ENCODE data around the gene EPS8L3. TPM values are rescaled to one million over a fixed set of nuclear protein-coding genes. Genes with fewer than 3 reads are reported as not detected.
"Not testable (repeated sequence)": the region's sequence is repeated elsewhere in the genome, so short reads cannot be mapped to it uniquely, and the experiment has no call there.

EPS8L3 gene
- total and polyA plus RNA-seq, 9 donors, result 0.12 to 7.4 (median 2.4) TPM; not detected in 6

DNA sequence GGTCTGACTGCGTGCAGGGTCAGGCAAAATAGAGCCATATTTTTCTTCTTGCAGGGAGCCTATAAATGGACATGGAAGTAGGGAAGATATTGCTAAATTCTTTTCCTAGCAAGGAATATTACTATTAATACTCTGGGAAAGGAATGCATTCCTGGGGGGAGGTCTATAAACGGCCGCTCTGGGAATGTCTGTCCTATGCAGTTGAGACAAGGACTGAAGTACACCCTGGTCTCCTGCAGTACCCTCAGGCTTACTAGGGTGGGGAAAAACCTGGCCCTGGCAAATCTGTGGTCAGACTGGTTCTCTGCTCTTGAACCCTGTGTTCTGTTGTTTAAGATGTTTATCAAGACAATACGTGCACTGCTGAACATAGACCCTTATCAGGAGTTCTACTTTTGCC, 54.8 kb downstream of the EPS8L3 start:
- 80% methylated on average over 1 of the region's 4 CpGs for whole genome bisulfite sequencing (ENCODE audit: insufficient coverage)
- not testable (repeated sequence) for H3K27ac ChIP-seq (ENCODE audit: low read length); H3K9me3 ChIP-seq (replicated peaks; ENCODE audit: control insufficient read depth, low read depth, low read length); H3K36me3 ChIP-seq (ENCODE audit: control insufficient read depth, insufficient read depth, low read length); DNase-seq; H3K4me3 ChIP-seq (ENCODE audit: low read length); H3K4me1 ChIP-seq (ENCODE audit: control insufficient read depth, insufficient read depth, low read length); H3K27me3 ChIP-seq (ENCODE audit: control insufficient read depth, insufficient read depth, low read length)

- Histone ChIP-seq H3K4me1 (ENCODE audit: control insufficient read depth, insufficient read depth, low read length) (no peaks in the 10 kb centered on the region), H3K27me3 (ENCODE audit: control insufficient read depth, insufficient read depth, low read length) (no peaks in the 10 kb centered on the region)
- WGBS (ENCODE audit: insufficient coverage), result 98% methylated on average over 4 of the region's 4 CpGs
Observed at GRCh38 chr1:109705411-109705810, 58.3 kb downstream of the EPS8L3 start.

DNA sequence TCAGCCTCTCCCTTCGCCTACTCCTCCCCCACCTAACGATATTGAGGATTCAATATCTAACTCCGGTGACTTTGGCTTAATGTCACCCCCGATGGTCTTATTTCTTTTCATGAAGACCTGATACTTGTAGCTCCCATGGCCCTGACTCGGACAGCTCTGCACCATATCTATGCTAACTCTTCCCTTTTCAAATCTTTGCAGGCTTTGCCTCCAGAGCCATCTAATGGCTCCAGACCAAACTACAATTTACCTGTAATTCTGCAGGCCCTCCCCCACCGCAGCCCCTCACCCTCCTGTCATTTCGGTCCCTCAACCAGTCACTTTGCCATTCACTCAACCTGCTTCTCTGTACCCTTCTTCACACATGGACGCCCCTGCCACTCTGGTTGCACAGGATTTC, 59.5 kb downstream of the EPS8L3 start:
- H3K4me1 ChIP-seq (ENCODE audit: control insufficient read depth, insufficient read depth, low read length), result no peaks in the 10 kb centered on the region
- no peak overlapping the region for H3K27ac ChIP-seq (ENCODE audit: low read length)
- H3K9me3 ChIP-seq (replicated peaks; ENCODE audit: control insufficient read depth, low read depth, low read length), result peaks cover 6% of the 10 kb centered on the region
- no peaks in the 10 kb centered on the region for H3K36me3 ChIP-seq (ENCODE audit: control insufficient read depth, insufficient read depth, low read length)
- DNase-seq, result no peak
- H3K27me3 ChIP-seq (ENCODE audit: control insufficient read depth, insufficient read depth, low read length), result no peaks in the 10 kb centered on the region
- H3K4me3 ChIP-seq (ENCODE audit: low read length), result no peak overlapping the region
- 77% methylated on average over 8 of the region's 8 CpGs for WGBS (ENCODE audit: insufficient coverage)

More at GRCh38 chr1:109705411-109705810, 58.3 kb downstream of the EPS8L3 start:
- no peak overlapping the region for H3K4me3 ChIP-seq (ENCODE audit: low read length)
- DNase-seq, result no peak
- no peaks in the 10 kb centered on the region for H3K36me3 ChIP-seq (ENCODE audit: control insufficient read depth, insufficient read depth, low read length)
- H3K9me3 ChIP-seq (replicated peaks; ENCODE audit: control insufficient read depth, low read depth, low read length), result peaks cover 6% of the 10 kb centered on the region
- H3K27ac ChIP-seq (ENCODE audit: low read length), result no peak overlapping the region

- DNase-seq; H3K27ac ChIP-seq (ENCODE audit: low read length); H3K4me1 ChIP-seq (ENCODE audit: control insufficient read depth, insufficient read depth, low read length); H3K36me3 ChIP-seq (ENCODE audit: control insufficient read depth, insufficient read depth, low read length); H3K9me3 ChIP-seq (replicated peaks; ENCODE audit: control insufficient read depth, low read depth, low read length); H3K27me3 ChIP-seq (ENCODE audit: control insufficient read depth, insufficient read depth, low read length); H3K4me3 ChIP-seq (ENCODE audit: low read length): not testable (repeated sequence)
- WGBS (ENCODE audit: insufficient coverage), result 86% methylated on average over 1 of the region's 3 CpGs
Observed at GRCh38 chr1:109702940-109703339, 60.8 kb downstream of the EPS8L3 start.

Other genes with a start within 250 kb of the EPS8L3 start
- 1.4 TPM for gene GPR61, start 224.1 kb downstream of the EPS8L3 start, total RNA-seq
- 1 to 10 TPM; 1.4 to 2.7 (median 1.7) TPM for gene GPR61, start 224.1 kb downstream of the EPS8L3 start, polyA plus RNA-seq (ENCODE audit: insufficient read depth in 1 of 8, insufficient read length in 8 of 8, low replicate concordance in 1 of 8)
- gene GNAI3, start 215.3 kb downstream of the EPS8L3 start, total RNA-seq, result 7.8 TPM
- 10 to 100 TPM in 1 of 8 donors, 1 to 10 TPM in 7; 6.9 to 10.0 (median 7.3) TPM for gene GNAI3, start 215.3 kb downstream of the EPS8L3 start, polyA plus RNA-seq (ENCODE audit: insufficient read depth in 1 of 8, insufficient read length in 8 of 8, low replicate concordance in 1 of 8)
- 0.13 TPM for gene GNAT2, start 144.3 kb downstream of the EPS8L3 start, total RNA-seq
- gene GNAT2, start 144.3 kb downstream of the EPS8L3 start, polyA plus RNA-seq (ENCODE audit: insufficient read depth in 1 of 8, insufficient read length in 8 of 8, low replicate concordance in 1 of 8), result not detected
- 24.6 TPM for gene AMPD2, start 144.1 kb downstream of the EPS8L3 start, total RNA-seq
- gene AMPD2, start 144.1 kb downstream of the EPS8L3 start, polyA plus RNA-seq (ENCODE audit: insufficient read depth in 1 of 8, insufficient read length in 8 of 8, low replicate concordance in 1 of 8), result 10 to 100 TPM; 31.3 to 45.0 (median 35.0) TPM
- 10.8 TPM for gene GSTM4, start 107.8 kb downstream of the EPS8L3 start, total RNA-seq
- 10 to 100 TPM; 15.1 to 23.9 (median 20.6) TPM for gene GSTM4, start 107.8 kb downstream of the EPS8L3 start, polyA plus RNA-seq (ENCODE audit: insufficient read depth in 1 of 8, insufficient read length in 8 of 8, low replicate concordance in 1 of 8)
- 51.4 TPM for gene GSTM2, start 95.9 kb downstream of the EPS8L3 start, total RNA-seq
- 100 to 1,000 TPM; 124 to 186 (median 146) TPM for gene GSTM2, start 95.9 kb downstream of the EPS8L3 start, polyA plus RNA-seq (ENCODE audit: insufficient read depth in 1 of 8, insufficient read length in 8 of 8, low replicate concordance in 1 of 8)
- gene GSTM1, start 76.1 kb downstream of the EPS8L3 start, total RNA-seq, result 15.3 TPM
- gene GSTM1, start 76.1 kb downstream of the EPS8L3 start, polyA plus RNA-seq (ENCODE audit: insufficient read depth in 1 of 8, insufficient read length in 8 of 8, low replicate concordance in 1 of 8), result 10 to 100 TPM in 4 of 8 donors, 1 to 10 TPM in 2, under 1 TPM in 2; 0.50 to 70.2 (median 28.4) TPM
- 19.4 TPM for gene GSTM5, start 51.7 kb downstream of the EPS8L3 start, total RNA-seq
- 10 to 100 TPM; 10.2 to 48.0 (median 17.8) TPM for gene GSTM5, start 51.7 kb downstream of the EPS8L3 start, polyA plus RNA-seq (ENCODE audit: insufficient read depth in 1 of 8, insufficient read length in 8 of 8, low replicate concordance in 1 of 8)
- gene GSTM3, start 22.9 kb downstream of the EPS8L3 start, total RNA-seq, result 51.3 TPM
- 10 to 100 TPM; 29.2 to 62.0 (median 48.9) TPM for gene GSTM3, start 22.9 kb downstream of the EPS8L3 start, polyA plus RNA-seq (ENCODE audit: insufficient read depth in 1 of 8, insufficient read length in 8 of 8, low replicate concordance in 1 of 8)
- gene CSF1, start 146.9 kb upstream of the EPS8L3 start, total RNA-seq, result 6.3 TPM
- gene CSF1, start 146.9 kb upstream of the EPS8L3 start, polyA plus RNA-seq (ENCODE audit: insufficient read depth in 1 of 8, insufficient read length in 8 of 8, low replicate concordance in 1 of 8), result 10 to 100 TPM in 4 of 8 donors, 1 to 10 TPM in 4; 8.6 to 14.1 (median 9.8) TPM
- 20.6 TPM for gene AHCYL1, start 220.8 kb upstream of the EPS8L3 start, total RNA-seq
- gene AHCYL1, start 220.8 kb upstream of the EPS8L3 start, polyA plus RNA-seq (ENCODE audit: insufficient read depth in 1 of 8, insufficient read length in 8 of 8, low replicate concordance in 1 of 8), result 10 to 100 TPM; 34.8 to 50.9 (median 40.8) TPM